ENCODE data around the gene HCFC1R1.

GRCh38 chr16:3060339-3061127, 36.8 kb upstream of the HCFC1R1 start:
- no peak for TF ChIP-seq CTCF (IDR thresholded peaks at IDR 0.05)
- TF ChIP-seq EZH2 (IDR thresholded peaks at IDR 0.05) = no peak
